Prostate gland (tissue), 2 donors: ENCODE measurements around the gene RPS6KA2.

Experiments used
- POLR2A ChIP-seq: fragments of 450-650 bp; IDR thresholded peaks from one replicate; pipeline ENCODE4 v1.6.1; 2016; ENCODE audit warnings: antibody characterized with exemption, mild to moderate bottlenecking
- TF ChIP-seq, protein P1 (sequence below), 4 experiments: fragments of 200-600 bp in 2 of 4; fragments of 450-650 bp in 2 of 4; sonication (generic) in 2 of 4; IDR thresholded peaks; 1 replicate in 3 of 4; 2 replicates in 1 of 4; pipeline ENCODE4 v1.5.1; 2016 to 2019; ENCODE audit warnings: antibody characterized with exemption in 4 of 4, mild to moderate bottlenecking in 2 of 4, moderate library complexity in 2 of 4

GRCh38 chr6:166541876-166542579, 85.0 kb downstream of the RPS6KA2 start:
- TF ChIP-seq, protein P1, sequence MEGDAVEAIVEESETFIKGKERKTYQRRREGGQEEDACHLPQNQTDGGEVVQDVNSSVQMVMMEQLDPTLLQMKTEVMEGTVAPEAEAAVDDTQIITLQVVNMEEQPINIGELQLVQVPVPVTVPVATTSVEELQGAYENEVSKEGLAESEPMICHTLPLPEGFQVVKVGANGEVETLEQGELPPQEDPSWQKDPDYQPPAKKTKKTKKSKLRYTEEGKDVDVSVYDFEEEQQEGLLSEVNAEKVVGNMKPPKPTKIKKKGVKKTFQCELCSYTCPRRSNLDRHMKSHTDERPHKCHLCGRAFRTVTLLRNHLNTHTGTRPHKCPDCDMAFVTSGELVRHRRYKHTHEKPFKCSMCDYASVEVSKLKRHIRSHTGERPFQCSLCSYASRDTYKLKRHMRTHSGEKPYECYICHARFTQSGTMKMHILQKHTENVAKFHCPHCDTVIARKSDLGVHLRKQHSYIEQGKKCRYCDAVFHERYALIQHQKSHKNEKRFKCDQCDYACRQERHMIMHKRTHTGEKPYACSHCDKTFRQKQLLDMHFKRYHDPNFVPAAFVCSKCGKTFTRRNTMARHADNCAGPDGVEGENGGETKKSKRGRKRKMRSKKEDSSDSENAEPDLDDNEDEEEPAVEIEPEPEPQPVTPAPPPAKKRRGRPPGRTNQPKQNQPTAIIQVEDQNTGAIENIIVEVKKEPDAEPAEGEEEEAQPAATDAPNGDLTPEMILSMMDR (IDR thresholded peaks at IDR 0.05): no peak
- TF ChIP-seq POLR2A: no peak
